GM18508 (cell line): ENCODE data around the gene CHST15.

Experiments
- ATAC-seq: cut with Tn5 transposase; IDR thresholded peaks from one replicate; pipeline ENCODE4 v1.9.1; 2021; ENCODE audit warnings: moderate number of reproducible peaks; ENCODE audit not compliant: insufficient read depth, unreplicated experiment

The CHST15 gene

DNA sequence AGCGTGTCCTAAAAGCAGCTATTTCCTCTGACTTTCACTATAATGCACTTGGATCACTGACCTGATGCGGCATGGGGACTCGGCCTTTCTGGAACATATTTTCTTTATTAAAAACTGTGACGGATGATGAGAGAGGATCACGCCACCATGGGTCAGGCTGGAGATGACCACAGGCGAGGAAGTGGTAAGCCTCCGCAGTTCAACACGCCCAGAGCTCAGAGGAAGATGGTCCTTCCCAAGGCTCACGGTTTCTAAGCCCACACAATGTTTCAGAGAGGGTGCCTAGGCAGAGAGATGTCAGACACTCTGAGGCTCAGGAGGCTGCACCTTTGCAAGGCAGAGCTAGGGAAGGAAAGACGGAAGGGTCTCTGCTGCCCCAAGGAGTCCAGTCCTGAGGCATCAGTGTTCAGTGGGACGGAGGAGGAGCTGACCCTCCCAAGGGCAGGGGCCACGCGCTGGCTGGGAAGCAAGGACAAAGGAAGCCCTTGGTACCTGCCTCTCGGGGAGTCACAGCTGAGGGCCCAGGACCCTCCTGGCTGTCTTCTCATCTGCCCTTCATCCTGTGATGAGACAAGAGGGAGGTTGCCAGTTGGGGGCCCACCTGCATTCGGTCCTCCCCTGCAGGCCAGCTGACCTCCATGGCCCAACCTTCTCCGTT is 9.5 kb downstream of the CHST15 start:
- ATAC-seq: no peak

DNA sequence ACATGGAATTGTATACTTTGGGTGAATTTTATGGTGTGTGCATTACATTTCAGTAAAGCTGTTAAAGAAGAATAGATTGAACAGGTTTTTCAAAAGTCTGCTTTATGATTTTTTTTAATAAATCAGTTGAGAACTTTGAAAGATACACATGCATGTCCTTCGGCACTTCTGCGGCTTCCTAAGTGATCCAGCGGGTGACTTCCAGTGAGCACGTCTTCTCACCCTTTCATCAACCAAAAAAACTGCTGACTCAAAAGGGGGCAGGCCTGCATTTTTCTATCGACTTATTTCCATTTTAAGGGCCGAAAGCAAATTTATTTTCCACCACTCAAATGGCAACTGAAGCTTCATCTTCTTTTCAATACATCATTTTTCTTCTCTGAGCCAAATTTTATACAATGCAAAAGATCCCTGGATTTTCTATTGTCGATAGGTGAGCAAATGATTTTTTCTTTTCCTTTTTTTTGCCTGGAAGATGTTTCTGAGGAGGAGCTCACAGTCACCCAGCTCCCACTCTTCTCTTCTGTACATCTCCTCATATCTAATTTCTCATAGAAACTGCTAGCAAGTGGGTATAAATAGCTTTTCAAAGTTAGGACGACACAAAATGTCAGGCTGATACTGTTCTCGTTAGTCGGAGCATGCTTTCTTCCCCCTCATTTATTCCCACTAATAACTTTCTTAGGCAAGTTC is 10.2 kb downstream of the CHST15 start:
- no peak for ATAC-seq

DNA sequence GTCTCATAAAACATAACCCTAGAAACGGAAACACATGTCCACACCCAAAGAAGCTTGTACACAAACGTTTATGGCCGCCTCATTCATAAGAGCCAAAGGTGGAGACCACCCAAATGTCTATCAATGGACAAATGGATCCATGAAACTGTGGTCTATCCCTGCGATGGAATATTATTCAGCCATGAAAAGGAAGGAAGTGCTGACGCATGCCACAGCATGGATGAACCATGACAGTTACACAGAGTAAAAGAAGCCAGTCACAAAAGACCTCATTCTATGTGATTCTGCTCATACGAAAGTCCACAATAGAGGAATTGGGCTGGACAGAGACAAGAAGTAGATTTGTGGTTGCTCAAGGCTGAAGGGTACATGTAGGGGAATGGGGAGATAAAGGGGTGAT is 10.8 kb downstream of the CHST15 start:
- ATAC-seq: no peak

DNA sequence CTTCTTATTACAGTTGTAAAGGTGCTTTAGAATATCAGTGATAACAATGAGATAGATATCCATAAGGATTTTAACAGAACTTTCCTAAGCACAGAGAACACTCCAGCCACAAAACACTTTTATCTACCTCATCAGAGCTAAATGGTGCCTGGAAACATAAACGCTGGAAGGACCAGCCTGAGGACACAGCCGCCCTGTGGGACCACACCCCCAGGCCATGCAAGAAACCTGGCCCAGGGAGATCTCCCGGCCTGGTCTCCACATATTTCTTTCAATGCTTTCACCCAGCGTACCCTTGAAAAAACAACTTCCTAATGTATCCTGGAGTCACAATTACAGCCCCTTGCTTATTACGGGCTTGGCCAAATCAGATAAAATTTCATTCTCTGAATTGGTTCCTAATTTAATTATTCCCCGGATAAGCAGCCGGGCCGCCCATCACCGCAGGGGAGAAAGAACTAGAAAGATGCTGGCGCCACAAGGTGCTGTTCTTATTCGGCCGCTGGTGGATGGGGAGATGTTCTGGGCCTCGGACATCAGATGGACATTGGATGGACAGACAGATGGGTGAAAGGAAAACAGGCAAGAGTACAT is 11.8 kb downstream of the CHST15 start:
- ATAC-seq: no peak

DNA sequence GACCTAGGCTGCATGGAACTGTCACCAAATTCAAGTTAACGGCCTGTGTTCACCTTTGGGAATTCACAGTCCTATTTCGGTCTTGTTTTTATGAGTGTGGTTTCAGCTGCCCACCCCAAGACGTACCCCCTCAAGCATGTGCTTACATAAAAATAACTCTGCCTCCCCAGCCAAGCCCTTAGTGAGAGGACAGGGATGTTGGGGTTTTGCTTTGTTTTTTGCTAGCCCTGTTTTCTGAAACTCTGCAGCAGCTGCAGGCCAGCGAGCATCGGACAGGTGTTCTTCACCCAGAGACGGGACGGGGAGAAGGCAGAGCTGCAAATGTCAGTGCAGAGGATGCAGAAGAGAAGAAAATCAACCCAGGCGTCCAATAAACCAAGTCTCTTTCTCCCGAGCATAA is 13.5 kb downstream of the CHST15 start:
- ATAC-seq: no peak

DNA sequence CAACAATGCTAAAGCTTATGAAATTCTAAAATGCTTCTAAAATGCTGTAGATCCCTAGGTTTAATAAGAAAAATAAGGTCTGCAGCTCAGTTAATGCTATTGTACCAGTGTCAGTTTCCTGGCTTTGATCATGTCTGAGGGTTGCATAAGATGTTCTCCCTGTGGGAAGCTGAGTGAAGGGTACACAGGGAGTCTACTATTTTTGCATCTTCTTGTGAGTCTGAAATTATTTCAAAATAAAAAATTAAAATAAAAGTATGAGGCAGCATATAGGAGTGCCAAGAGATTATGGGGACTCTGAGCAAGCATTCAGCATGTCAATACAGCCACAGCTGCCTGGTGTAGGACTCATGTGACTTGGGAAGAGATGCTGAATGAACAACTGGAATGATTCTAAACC is 14.7 kb downstream of the CHST15 start:
- ATAC-seq: no peak

GRCh38 chr10:124078028-124078427 is 15.4 kb downstream of the CHST15 start:
- ATAC-seq: no peak

GRCh38 chr10:124077208-124077993 is 16.0 kb downstream of the CHST15 start:
- no peak for ATAC-seq

DNA sequence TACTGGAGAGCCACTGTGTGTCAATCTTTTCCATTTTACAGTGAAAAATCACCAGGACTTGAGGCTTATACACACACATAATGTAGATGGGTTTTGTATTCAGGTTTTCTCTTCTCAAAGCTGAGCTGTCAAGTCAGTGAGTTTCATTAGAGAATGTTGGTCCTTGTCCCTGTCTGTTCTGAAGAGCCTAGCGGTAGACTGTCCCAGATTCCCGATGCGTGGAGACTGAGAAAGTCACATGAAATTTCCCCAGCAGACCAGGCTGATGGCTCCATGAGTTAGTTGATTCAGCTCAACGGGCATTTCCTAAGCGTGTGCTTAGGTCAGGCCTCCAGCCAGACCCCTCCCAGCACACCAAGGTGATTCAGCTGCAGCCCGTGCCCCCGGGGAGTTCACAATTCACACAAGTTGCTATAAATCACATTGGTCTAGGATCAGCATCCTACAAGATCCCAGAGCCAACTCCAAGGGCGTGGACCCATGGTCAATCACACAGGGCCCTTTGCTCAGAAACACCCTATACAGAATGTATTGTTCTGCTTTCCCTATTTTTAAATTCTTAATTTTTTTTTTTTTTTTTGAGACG is 17.2 kb downstream of the CHST15 start:
- no peak for ATAC-seq

- ATAC-seq: no peak
Observed at GRCh38 chr10:124075231-124075955, 18.0 kb downstream of the CHST15 start.

DNA sequence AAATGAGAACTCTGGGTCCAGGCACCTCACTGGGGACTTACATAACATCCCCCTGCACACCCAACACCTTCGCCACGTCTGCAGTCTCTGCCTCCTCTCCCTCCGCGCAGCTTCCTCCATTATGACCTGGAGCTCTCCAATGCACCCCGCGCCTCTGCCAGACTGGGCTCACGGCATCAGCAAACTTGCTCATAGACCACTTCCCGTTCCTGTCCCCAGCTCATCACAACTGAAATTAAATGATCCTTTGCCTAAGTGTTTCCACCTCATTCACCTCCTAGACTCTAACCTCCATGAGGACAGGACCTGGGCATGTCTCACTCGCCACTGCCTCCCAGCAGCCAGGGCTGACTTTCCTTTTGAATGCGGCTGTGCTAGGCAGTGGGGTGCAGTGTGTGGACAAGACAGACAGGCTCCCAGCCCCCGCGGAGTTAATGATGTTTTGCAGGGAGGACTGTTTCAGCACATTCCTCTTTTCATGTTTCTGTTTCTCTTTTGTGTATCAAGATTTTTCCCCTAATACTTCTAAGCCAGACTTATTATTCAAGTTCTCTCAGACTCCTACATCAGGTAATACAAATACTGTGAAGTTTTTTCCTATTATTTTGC is 18.8 kb downstream of the CHST15 start:
- no peak for ATAC-seq

DNA sequence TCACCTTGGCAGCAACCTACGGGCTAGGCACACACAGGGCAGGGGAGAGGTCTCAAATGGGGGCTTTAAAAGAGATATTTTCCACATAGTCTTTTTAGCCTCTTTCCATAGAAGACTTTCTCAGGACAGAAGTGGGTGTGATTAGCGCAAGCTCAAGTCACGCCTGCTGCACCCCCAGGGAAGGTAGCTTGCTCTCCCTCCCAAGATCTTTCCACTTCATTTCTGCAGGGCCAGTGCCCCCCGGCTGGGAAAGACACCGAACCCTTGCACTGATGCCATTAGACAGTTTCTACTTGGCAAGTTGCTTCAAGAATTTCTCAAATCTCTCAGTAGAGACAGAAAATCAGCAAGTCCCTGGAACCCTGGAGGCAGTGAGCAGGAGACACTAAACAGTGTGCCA is 19.4 kb downstream of the CHST15 start:
- ATAC-seq: no peak

GRCh38 chr10:124072541-124072940 is 20.9 kb downstream of the CHST15 start:
- ATAC-seq: no peak

DNA sequence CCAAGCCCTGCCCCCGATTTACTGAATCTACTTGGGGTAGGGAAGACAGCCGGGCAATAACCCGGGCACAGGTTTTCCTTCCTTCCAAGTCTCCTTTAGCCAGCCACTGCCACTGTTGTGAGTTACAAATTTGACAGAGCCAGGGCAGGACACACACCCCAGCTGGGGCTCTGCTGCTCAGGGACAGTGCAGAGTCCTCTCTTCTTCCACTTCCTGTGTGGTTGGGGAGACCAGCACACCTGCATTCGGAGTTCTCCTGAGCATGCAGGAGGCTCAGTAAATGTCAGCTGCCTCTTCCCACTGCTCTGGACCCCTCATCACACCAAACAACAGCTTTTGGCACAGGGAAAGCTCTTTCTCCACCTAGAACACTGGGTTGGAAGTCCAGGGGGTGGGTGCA is 21.3 kb downstream of the CHST15 start:
- no peak for ATAC-seq

DNA sequence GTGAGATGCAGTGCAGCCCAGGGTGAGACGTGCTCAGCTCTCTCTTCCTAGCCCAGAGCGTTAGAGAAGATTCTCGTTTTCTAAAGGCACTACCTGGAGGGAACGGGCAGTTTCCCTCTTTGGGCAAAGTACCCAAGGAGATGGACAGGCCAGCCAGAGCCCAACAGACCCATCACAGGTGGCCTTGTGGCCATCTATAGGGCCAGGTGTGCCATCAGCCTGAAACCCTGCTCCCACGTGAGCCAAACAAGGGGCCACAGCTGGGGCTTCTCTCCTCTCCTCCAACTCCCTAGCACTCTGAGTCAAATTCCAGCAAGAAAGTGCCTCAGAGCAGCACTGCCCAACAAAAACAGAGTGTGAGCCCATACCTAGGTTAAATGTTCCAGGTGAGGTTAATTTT is 22.3 kb downstream of the CHST15 start:
- no peak for ATAC-seq

DNA sequence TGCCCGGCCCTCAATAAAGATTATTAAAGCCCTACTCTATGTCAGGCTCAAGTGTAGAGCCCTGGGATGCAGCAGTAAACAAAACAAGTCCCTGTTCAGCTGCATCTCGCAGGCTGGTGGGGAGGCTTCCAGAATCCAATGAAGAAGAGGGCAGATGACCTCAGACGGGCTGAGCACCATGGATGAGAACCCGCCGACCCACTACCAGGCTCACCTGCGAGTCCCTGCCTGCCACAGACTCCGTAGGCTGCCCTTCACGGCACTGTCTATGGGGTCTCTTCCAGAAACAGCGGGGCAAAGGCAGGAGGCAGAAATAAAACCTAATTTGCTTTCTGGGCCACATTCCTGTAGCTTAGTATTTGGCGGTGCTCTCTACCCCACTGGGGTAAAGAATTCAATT is 22.7 kb downstream of the CHST15 start:
- no peak for ATAC-seq

GRCh38 chr10:124069341-124070264 is 23.8 kb downstream of the CHST15 start:
- ATAC-seq: no peak

- ATAC-seq: no peak
Observed at GRCh38 chr10:124068929-124069328, 24.5 kb downstream of the CHST15 start.
